Left cardiac atrium (tissue), 4 donors: ENCODE data around the gene MTARC2. TPM values are rescaled to one million over a fixed set of nuclear protein-coding genes. Genes with fewer than 3 reads are reported as not detected.

Experiments
- ATAC-seq, 2 donors: fragments of 200-7000 bp; cut with Tn5 transposase; one replicate each; pipeline ENCODE4 v1.9.1; 2020; ENCODE audit warnings: mild to moderate bottlenecking in 2 of 2, moderate library complexity in 2 of 2
- DNase-seq: peaks from one replicate; pipeline ENCODE4 v3.0.0-alpha.2; 2020
- intact Hi-C, 2 donors: fragments of 100-400 bp; cut with DNase I; formaldehyde crosslinking; loops; one replicate each; pipeline versions ENCODE4 v1.14.1 to v1.15.1; 2022 to 2023
- total RNA-seq, 2 donors: library from RNA; stranded (reverse); fragmentation: NEBNext Ultra II Directional; extraction: Animal tissue kit (Norgen Biotek cat#: 25700); gene quantifications; one replicate each; pipeline ENCODE4 v1.2.1, GENCODE V29; 2021
- donor health status: DM: no; HTN: yes; CAD: no.
- donor health status: DM: no; HTN: yes; CAD: no; lungs with severe emphysema.
- donor health status: DM: yes; HTN: yes; CAD: no.
- donor health status: Dilated cardiomyopathy.

The MTARC2 gene
- total RNA-seq, 2 donors from 2014 or later: 28.7 to 32.7 TPM

DNA sequence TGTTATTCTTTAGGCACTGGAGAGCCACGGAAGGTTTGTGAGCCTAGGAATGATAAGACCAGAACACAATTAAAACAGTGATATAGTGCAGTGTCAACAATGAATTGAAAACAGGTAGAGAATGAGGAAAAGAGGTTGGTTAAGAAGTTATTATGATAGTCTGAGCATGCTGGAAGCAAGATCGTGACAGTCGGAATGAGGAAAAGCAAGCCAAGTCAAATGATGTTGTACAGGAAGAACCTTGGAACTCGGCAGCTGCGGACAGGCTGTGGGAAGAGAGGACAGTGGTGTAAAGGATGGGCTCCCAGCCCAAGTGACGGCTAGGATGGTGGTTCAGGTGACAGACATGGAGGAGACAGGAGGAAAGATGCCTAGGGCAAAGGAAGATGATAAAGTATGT lies 64.2 kb downstream of the MTARC2 start:
- no peak for DNase-seq
- intact Hi-C loops: loop anchor here in 1 of 2 donors (5.0 kb wide), 1 partner anchor 625 kb away; no protein-coding TSS in a partner anchor

DNA sequence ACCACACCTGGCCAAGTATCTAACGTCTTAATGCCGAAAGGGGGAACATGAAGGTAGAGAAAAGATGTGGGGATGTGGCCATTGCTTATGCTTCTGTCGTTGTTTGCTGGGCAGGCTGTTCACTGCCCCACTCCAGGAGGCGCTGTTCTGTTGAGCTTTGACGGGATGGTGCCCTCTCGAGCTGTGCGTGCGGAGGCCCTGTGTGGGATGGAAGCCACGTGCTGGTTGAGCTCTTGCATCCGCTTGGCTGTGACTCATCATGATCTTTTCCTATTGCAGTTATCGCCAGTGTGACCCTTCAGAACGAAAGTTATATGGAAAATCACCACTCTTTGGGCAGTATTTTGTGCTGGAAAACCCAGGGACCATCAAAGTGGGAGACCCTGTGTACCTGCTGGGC lies 64.9 kb downstream of the MTARC2 start:
- ATAC-seq: no peak
- intact Hi-C loops: loop anchor here in 1 of 2 donors (5.0 kb wide), 1 partner anchor 624 kb away; no protein-coding TSS in a partner anchor

More for the DNA sequence above, 64.2 kb downstream of the MTARC2 start:
- ATAC-seq: no peak

DNA sequence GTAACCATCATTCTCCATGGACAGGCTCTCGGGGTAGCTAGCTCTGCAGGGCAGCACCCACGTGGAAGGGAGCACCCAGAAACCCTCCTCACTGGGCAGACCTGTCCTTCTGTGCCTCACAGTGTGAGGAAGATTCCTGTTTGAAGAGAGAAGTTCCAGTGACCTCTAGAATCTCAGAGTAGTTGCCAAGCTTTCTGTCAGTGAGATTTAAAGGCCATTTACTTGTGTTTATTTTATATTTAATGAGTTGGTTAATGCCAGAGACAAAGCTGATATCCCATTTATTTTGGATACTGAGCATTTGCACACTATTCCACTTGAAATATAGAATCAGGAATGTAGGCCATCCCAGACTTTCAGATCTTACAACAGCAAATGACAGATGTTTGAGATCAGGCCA lies 67.3 kb downstream of the MTARC2 start:
- ATAC-seq (no peak), DNase-seq (no peak)
- intact Hi-C loops: no loop called here

More for the DNA sequence above, 64.9 kb downstream of the MTARC2 start:
- DNase-seq: no peak

DNA sequence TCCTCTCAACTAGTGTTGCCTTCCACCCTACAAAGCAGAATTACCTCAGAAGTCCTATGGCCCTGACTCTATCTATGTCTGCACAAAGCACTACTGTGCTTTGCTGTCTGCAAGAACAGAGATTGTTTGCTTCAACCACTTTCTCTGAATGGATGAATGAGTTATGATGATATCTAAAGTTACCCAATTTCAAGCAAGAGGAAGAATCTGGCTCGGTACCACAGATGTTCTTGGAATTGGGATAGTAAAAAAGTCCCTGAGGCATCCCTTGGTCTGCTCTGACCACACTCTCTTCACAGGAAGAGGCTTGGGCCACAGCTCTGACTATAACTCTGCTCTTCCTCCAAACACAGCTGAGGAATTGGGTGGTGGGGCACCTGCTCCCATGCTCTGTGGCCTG lies 69.8 kb downstream of the MTARC2 start:
- intact Hi-C loops: no loop called here
- DNase-seq: no peak
- ATAC-seq: peak; percentile 27 to 29

DNA sequence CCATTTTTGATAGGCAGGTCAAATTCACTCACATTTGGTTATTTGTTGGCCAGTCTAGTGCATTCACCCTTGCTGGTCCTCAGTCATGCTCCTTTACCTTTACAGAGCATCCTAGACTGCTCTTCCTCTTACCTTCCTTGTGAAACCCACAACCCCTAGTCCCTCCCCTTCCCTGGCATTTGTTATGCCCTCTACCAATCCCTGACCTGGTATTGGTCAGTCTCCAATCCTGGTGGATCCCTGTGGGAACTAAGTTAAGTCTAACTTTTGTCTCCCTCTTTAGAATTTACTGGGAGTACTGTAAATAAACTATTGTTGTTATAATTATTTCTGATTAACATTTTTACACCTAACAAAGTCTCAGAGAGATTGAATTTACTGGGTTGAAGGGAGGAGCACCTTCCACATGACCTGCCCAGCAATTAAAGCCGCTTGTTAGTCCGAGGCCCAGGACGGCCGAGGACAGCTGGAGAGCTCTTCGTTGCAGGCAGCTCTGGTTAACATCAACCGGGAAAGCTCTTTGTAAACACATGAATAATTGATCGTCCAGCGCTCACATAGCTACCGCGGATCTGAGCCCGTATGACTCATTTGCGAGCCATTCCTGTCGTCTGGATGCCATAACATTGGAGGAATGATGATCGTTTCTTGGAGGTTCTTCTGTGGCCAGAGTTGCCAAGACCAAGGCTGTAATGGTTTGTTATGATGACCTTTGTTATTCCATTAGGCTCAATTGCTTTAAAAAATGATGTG lies 70.5 kb downstream of the MTARC2 start:
- DNase-seq (no peak), ATAC-seq (peak in 1 of 2 donors; percentile 56)
- intact Hi-C loops: no loop called here

DNA sequence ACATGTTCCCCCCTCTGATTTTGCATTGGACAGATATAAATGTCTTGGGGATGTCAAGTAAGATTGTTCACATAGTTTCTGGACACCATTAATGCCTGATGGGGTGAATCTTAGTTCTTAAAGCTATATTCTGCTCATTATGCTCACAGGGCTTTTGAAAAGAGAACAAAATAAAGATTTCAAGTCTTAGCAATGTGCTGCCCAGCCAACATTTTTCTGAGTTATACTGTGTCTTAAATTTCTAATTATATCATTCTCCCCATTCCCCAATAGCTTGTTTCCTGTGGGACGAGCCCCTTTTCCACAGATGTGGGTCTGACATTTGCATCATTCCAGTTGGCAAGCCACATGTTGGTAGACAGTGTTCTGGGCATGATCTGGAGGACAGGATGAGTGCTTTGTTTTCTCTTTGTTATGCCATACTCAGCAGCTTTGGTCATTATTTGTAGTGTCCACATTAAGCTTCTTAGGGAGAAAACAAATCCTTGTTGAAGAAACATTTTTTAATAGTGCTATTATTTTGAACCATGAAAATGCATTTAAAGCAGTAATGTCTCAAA lies 71.4 kb downstream of the MTARC2 start:
- DNase-seq: no peak
- intact Hi-C loops: no loop called here
- no peak for ATAC-seq

DNA sequence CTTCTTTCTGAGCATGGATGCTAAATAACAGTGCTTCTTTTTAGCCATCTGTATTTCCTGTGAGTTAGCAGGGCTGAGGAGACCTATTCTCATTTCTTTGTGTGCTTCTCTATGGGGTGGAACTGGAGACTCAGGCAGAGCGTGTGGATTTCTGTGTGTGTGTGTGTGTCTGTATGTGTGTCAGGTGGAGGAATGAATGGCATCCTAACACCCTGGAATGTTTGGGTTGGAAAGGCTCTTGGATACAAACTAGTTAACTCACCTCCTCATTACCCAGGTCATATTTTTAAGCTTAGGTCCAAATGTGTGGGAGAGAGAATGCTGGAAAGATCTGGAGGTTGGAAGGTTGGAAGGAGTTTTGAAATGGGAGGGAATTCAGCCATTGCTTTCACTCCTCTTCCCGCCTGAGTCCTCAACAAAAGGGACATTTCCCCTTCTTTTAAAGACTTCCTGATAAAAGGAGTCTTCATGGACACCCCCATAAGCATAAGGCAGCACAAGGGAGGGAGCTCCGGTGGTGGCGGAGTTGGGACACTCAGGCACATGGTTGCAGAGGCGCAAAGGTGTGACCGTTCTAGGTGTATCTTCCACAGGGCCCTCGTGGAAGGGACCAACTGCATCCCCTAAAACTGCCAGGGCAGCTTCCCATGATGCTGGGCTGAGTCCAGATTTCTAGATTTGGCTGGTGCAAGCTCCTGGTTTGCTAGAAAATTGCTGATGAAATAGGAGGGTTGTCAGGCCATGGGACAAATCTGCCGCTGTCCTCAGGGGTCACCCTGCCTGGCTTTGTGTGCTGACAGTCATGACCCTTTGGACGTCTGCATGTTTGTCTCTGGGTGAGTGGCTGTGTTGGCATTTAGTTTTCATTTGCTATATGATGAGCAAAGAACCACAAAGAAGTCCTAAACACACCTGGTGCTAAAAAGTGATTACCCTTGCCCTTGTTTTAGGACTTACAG lies 76.2 kb downstream of the MTARC2 start:
- ATAC-seq (no peak), DNase-seq (no peak)
- intact Hi-C loops: no loop called here

DNA sequence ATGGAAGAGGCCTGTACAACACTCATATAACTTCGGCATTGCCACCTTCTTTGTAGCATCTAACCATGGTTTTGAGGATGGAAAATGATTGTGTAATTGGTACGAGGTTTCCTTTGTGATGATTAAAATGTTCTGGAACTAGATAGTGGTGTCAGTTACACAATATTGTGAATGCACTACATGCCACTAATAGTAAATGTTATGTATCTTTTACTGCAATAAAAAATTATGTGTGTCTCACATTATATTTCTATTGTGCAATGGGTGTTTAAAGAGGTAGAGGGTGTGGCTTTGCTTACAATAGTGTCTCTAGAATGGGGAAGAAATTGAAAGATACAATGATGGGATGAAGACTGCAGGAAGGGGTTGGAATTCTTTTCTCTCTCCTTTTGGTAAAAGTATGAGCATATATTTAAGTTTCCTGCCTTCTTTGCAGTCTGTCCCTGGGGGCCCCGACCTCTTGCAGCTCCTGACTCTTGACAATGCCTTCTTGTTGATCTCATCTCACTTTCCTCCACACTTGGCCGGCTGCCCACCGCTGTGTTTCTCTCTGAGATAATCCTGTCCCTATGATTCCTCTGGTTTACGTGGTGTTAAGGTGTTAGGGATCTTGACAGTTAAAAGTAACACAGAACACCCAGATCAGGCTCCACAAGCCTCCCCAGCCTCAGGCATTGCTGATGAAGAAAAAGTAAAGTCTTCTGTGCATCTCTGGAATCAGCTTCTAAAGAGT lies 77.9 kb downstream of the MTARC2 start:
- DNase-seq: no peak
- intact Hi-C loops: no loop called here
- ATAC-seq: no peak

DNA sequence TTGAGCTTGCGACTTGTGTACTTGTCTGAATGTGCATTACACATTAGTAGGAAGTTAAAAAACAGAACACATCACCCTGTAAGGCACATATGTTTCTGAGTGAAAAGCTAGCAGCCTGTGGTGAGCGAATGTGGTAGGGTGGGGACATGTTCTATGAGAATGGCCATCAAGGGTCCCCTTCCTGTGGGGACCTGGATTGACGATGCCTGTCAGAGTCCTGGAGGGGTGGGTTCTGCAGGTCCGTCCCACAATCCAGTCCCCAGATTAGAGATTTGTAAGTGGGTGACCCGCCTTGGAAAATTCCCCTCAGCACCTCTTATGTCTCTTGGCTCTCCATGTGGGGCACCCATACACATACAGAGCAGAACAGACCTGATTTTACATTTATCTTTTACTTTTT lies 78.6 kb downstream of the MTARC2 start:
- intact Hi-C loops: no loop called here
- no peak for DNase-seq

DNA sequence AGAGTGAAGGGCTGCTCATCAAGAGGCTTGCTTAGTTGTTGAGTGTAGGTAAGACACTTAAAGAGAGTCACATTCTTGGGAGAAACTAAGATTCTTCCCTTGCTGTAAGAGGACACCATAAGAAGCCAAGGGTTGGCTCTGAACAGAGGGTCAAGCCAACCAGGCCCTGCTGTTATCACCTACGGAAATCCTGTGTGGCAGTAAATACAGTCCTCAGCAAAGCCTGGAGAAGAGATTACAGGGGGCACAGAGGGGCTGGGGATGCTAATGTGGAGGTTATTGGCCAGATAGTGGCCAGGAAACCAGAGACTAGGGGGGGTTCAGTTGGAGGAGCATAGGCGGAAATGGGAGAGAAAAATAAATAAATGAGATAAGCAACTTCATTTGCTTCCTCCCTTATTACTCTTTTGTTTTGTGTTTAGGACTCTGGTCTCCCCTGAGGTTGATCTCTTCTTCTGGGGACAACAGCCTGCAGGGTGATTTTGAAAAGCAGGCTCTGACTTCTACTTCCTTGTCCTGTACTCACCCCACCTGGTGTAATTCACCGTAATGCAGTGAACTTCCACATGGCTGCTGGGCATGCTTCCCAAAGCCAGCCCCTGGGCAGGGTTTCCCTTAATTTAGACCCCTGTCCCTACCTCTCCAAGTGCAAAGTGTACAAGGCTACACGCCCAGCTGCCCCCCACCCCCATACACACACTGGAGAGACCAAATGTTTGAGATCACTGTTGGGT lies 79.5 kb downstream of the MTARC2 start:
- DNase-seq (no peak), ATAC-seq (peak in 1 of 2 donors; percentile 50)
- intact Hi-C loops: no loop called here

More for the DNA sequence above, 78.6 kb downstream of the MTARC2 start:
- no peak for ATAC-seq

DNA sequence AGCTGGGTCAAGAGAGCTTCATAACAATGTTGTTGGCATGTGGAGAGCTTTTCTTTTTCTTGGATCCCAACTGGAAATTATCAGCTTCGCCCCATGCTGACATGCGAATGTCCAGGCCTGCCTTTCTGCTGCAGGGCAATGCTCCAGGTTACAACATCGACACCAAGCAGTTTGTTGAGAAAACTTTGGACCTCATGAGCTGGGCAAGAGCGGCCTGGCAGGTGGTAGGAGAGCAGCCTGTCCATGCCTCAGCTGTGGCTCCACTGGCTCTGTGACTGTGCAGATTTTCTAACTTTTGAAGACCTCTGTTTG lies 80.0 kb downstream of the MTARC2 start:
- intact Hi-C loops: no loop called here
- peak; percentile 45 to 82 for ATAC-seq
- peak; percentile 45 for DNase-seq

DNA sequence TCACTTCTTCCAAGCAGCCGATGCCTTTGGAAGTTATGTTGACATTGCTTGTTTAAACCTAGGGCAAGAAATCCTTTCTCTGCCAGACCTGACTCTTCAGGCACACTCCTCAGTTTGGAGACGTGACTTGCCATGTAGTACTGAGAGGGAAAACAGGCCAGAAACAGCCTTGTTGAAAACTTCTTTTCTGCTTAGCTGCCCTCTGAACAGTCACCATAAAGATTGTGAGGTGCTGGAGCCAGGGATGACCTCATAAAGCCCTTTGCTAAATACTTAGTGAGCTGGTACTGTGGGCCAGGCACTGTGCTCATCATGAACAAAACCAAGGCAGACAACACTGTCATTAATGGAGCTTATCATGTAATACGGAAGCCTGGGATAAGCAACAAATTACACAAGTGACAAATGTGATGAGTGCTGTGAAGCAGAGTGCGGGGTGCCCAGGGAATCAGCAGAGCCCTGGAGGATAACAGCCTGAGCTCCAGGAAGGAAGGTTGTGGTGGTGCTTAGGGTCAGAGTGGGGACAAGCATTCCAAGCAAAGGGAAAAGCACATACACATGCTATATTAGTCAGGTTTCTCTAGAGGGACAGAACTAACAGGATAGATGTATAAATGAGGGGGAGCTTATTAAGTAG lies 80.9 kb downstream of the MTARC2 start:
- peak in 1 of 2 donors; percentile 33 for ATAC-seq
- DNase-seq: no peak
- intact Hi-C loops: no loop called here

DNA sequence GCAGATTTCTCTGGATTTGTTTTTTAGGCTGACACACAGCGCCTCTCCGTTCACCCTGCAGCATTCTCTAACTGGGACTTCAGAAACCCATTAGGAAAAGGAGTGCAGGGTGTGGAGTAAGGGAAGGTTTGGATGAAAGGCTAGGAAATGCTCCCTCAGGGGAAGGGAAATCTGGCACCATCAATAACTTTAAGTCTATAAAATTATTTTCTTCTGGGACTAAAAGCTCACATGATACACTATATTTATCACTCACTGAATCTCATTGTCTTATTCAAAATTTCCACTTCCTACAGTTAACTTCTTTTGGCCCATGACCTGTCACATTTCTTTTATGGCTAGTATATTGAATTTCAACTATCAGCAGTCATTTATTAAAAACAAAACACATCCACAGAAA lies 85.3 kb downstream of the MTARC2 start:
- DNase-seq (no peak), ATAC-seq (peak in 1 of 2 donors; percentile 29)
- intact Hi-C loops: no loop called here

Other genes with a start within 250 kb of the MTARC2 start
- gene MARK1, start 220.2 kb upstream of the MTARC2 start, total RNA-seq: 10 to 100 TPM; 16.7 to 17.7 TPM
- 10 to 100 TPM; 22.9 to 31.2 TPM for gene C1orf115, start 58.0 kb upstream of the MTARC2 start, total RNA-seq
- 10 to 100 TPM; 33.3 to 50.6 TPM for gene MTARC1, start 38.6 kb downstream of the MTARC2 start, total RNA-seq
- gene HLX, start 131.1 kb downstream of the MTARC2 start, total RNA-seq: 10 to 100 TPM in 1 of 2 donors, 1 to 10 TPM in 1; 4.5 to 10.7 TPM